Measurements from ENCODE around the gene LIPC.

- no peak for TF ChIP-seq POLR2A (IDR thresholded peaks at IDR 0.05)
- TF ChIP-seq CTCF (IDR thresholded peaks at IDR 0.05): no peak
These were observed 14.7 kb downstream of the LIPC start for GRCh38 chr15:58446521-58446920.
